ENCODE results near the gene CERKL.

The CERKL gene

GRCh38 chr2:181679544-181679979 lies 22.7 kb upstream of the CERKL start:
- no peak for TF ChIP-seq EZH2phosphoT487 (IDR thresholded peaks at IDR 0.05; ENCODE audit: borderline replicate concordance, low read length)
- no peak for TF ChIP-seq CTCF (IDR thresholded peaks at IDR 0.05; ENCODE audit: low read depth, low read length, poor library complexity, severe bottlenecking)
- no peak overlapping the region for H3K4me3 ChIP-seq (ENCODE audit: low read length)
- no peak overlapping the region for H3K27ac ChIP-seq (ENCODE audit: low read depth, low read length)
- peaks cover 3% of the 10 kb centered on the region; the same call in 1 of the 2 replicates for H3F3A ChIP-seq (ENCODE audit: control insufficient read depth, insufficient read depth)
- H3K9me2 ChIP-seq (replicated peaks; ENCODE audit: control insufficient read depth, low read length) = no peaks in the 10 kb centered on the region
- peaks cover 5% of the 10 kb centered on the region for H3K4me1 ChIP-seq (ENCODE audit: control insufficient read depth, low read length)
- H3K36me3 ChIP-seq (ENCODE audit: control insufficient read depth, low read length) = no peaks in the 10 kb centered on the region
- H3K4me2 ChIP-seq (ENCODE audit: low read length) = no peak overlapping the region
- H3K79me2 ChIP-seq (ENCODE audit: control insufficient read depth, low read length) = no peaks in the 10 kb centered on the region
- H4K20me1 ChIP-seq (ENCODE audit: control insufficient read depth, insufficient read depth, low read depth, low read length) = no peaks in the 10 kb centered on the region
- H3K27me3 ChIP-seq (ENCODE audit: control insufficient read depth, low read length) = peaks cover 7% of the 10 kb centered on the region; the same call in 1 of the 2 replicates
- H3K9me3 ChIP-seq (ENCODE audit: control insufficient read depth, insufficient read depth, low read length) = peaks cover 23% of the 10 kb centered on the region

DNA sequence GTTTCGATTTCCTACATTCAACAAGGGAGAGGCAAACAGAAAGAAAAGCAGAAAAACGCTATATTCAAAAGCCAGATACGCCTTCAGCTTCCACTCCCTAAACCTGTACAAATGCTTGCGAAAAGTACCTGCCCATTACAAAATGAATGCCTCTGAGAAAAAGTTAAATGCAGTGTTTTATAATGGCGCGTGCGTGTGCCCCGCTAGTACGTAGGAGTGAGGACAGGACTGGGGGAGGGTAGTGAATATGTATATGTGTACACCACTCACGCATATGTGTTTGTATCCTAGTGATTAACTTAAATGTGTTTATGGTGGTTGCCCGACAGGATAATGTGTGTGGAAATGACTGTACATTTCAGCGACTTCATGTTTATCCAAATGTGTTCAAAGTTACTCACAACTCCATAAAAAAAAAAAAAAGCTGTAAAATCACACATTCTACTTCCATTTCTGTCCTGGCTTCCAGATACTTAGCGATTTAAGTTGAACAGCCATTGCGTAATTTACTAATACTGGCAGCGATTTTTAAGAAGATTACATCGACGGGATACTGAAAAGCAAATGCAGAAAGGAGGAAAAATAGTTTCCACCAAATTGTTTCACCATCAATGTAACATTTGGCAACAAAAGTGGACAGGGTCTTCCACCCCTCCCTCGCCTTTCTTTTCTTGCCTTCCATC lies 22.1 kb upstream of the CERKL start:
- no peak for TF ChIP-seq CTCF (IDR thresholded peaks at IDR 0.05; ENCODE audit: low read depth, low read length, poor library complexity, severe bottlenecking)
- TF ChIP-seq EZH2phosphoT487 (IDR thresholded peaks at IDR 0.05; ENCODE audit: borderline replicate concordance, low read length) = no peak
- no peaks in the 10 kb centered on the region for H3K79me2 ChIP-seq (ENCODE audit: control insufficient read depth, low read length)
- H4K20me1 ChIP-seq (ENCODE audit: control insufficient read depth, insufficient read depth, low read depth, low read length) = no peaks in the 10 kb centered on the region
- H3F3A ChIP-seq (ENCODE audit: control insufficient read depth, insufficient read depth) = peaks cover 4% of the 10 kb centered on the region; the same call in 1 of the 2 replicates
- no peaks in the 10 kb centered on the region for H3K36me3 ChIP-seq (ENCODE audit: control insufficient read depth, low read length)
- no peak overlapping the region for H3K4me2 ChIP-seq (ENCODE audit: low read length)
- no peak overlapping the region for H3K4me3 ChIP-seq (ENCODE audit: low read length)
- H3K9me2 ChIP-seq (replicated peaks; ENCODE audit: control insufficient read depth, low read length) = no peaks in the 10 kb centered on the region
- no peak overlapping the region for H3K27ac ChIP-seq (ENCODE audit: low read depth, low read length)
- H3K9me3 ChIP-seq (ENCODE audit: control insufficient read depth, insufficient read depth, low read length) = peaks cover 23% of the 10 kb centered on the region
- H3K4me1 ChIP-seq (ENCODE audit: control insufficient read depth, low read length) = peaks cover 11% of the 10 kb centered on the region
- H3K27me3 ChIP-seq (ENCODE audit: control insufficient read depth, low read length) = peaks cover 7% of the 10 kb centered on the region; the same call in 1 of the 2 replicates

DNA sequence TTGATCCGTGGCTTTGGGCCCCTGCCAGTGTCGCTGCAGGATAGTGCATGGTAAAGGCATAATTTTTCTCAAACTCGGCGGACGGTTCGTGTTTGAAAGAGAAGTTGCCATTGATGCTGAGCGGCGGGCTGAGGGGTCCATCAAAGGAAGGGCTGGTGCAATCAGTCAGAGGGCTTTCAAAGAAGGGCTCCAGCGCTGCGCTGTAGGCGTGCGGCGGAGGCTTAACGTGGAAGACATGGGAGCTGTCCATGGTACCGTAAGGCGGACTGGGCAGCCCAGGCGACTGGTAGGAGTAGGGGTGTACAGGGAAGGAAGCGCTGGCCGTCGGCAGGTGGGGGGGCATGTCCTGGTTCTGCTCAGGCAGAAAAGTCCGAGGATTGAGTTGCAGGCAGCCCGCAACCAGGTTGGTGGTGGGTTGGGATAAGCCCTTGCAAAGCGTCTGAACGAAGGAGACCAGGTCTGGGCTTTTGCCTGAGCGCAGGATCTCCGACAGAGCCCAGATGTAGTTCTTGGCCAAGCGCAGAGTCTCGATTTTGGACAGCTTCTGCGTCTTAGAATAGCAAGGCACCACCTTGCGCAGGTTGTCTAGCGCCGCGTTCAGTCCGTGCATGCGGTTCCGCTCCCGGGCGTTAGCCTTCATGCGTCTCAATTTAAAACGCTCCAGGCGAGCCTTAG lies 21.1 kb upstream of the CERKL start:
- Histone ChIP-seq H4K20me1 (ENCODE audit: control insufficient read depth, insufficient read depth, low read depth, low read length) (no peaks in the 10 kb centered on the region), H3K36me3 (ENCODE audit: control insufficient read depth, low read length) (no peaks in the 10 kb centered on the region), H3K4me1 (ENCODE audit: control insufficient read depth, low read length) (peaks cover 19% of the 10 kb centered on the region), H3K9me3 (ENCODE audit: control insufficient read depth, insufficient read depth, low read length) (peaks cover 19% of the 10 kb centered on the region), H3K9me2 (replicated peaks; ENCODE audit: control insufficient read depth, low read length) (no peaks in the 10 kb centered on the region), H3K27me3 (ENCODE audit: control insufficient read depth, low read length) (peaks cover 7% of the 10 kb centered on the region; the same call in 1 of the 2 replicates), H3K4me2 (ENCODE audit: low read length) (no peak overlapping the region), H3K79me2 (ENCODE audit: control insufficient read depth, low read length) (no peaks in the 10 kb centered on the region), H3K4me3 (ENCODE audit: low read length) (no peak overlapping the region), H3K27ac (ENCODE audit: low read depth, low read length) (no peak overlapping the region), H3F3A (ENCODE audit: control insufficient read depth, insufficient read depth) (peaks cover 10% of the 10 kb centered on the region)
- TF ChIP-seq EZH2phosphoT487 (IDR thresholded peaks at IDR 0.05; ENCODE audit: borderline replicate concordance, low read length) (no peak), CTCF (IDR thresholded peaks at IDR 0.05; ENCODE audit: low read depth, low read length, poor library complexity, severe bottlenecking) (no peak)
